Measurements from ENCODE around the gene TBXAS1. TPM values are rescaled to one million over a fixed set of nuclear protein-coding genes. Genes with fewer than 3 reads are reported as not detected.

TBXAS1 gene
- total and polyA plus RNA-seq, 11 donors = 2.0 to 32.0 (median 4.7) TPM

DNA sequence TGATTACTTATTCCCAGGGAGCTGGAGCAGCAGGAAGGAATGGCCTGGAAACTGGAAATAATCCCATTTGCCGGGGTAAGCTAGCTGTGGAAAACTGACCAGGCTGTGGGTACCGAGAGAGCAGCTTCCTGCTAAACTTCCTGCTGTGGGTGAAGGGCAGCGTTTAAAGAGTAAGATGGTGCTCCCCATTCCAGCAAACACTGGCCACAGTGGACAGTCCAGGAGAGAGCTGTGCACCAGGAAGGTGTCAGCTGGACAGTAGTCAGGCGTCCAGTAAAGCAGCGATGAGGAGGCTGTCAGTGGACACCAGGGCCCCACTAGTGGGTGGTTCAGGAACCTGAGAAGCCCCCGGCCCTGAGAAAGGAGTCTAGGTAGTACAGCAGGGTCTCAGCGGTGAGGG, 55.4 kb downstream of the TBXAS1 start:
- peaks cover 0 to 4% (median 0%) of the 10 kb centered on the region in 12 donors for H3K9me3 ChIP-seq
- no peak overlapping the region for H3K27ac ChIP-seq
- H3K4me1 ChIP-seq = peaks cover 0 to 28% (median 0%) of the 10 kb centered on the region in 12 donors
- no peak for TF ChIP-seq POLR2A (IDR thresholded peaks at IDR 0.05)
- TF ChIP-seq, protein P1, sequence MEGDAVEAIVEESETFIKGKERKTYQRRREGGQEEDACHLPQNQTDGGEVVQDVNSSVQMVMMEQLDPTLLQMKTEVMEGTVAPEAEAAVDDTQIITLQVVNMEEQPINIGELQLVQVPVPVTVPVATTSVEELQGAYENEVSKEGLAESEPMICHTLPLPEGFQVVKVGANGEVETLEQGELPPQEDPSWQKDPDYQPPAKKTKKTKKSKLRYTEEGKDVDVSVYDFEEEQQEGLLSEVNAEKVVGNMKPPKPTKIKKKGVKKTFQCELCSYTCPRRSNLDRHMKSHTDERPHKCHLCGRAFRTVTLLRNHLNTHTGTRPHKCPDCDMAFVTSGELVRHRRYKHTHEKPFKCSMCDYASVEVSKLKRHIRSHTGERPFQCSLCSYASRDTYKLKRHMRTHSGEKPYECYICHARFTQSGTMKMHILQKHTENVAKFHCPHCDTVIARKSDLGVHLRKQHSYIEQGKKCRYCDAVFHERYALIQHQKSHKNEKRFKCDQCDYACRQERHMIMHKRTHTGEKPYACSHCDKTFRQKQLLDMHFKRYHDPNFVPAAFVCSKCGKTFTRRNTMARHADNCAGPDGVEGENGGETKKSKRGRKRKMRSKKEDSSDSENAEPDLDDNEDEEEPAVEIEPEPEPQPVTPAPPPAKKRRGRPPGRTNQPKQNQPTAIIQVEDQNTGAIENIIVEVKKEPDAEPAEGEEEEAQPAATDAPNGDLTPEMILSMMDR (IDR thresholded peaks at IDR 0.05) = no peak
- WGBS, 4 donors = 74 to 86% (median 79%) methylated on average over 5 to 7 of the region's 7 CpGs
- intact Hi-C loops (cut with DNase I) = no loop called here
- H3K36me3 ChIP-seq = peaks cover 0 to 4% (median 0%) of the 10 kb centered on the region in 9 donors
- H3K27me3 ChIP-seq = no peaks in the 10 kb centered on the region
- H3K4me3 ChIP-seq = no peak overlapping the region
- DNase-seq (no peak), ATAC-seq (no peak)

DNA sequence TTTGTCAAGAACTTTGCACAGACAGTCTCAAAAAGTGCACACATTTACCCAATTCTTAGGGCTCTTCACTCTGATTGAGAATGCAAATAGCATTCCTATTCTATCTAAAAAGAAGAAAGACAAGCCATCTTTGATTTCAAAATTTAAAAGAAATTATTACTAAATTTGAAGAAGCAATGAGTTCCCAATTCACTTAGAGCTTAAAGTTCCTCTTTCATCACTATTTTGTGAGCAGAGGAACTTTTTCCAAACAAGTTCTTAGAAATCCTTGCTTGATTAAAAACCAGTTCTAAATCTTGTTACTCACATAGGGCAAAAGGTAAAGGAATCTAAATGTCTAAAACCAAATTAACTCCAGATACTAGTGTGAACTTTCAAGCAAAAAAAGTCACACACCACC, 56.4 kb downstream of the TBXAS1 start:
- intact Hi-C loops (cut with DNase I) = no loop called here
- Histone ChIP-seq H3K27me3 (no peaks in the 10 kb centered on the region), H3K4me3 (no peak overlapping the region), H3K36me3 (no peaks in the 10 kb centered on the region), H3K9me3 (peaks cover 0 to 10% (median 0%) of the 10 kb centered on the region in 12 donors), H3K27ac (no peak overlapping the region), H3K4me1 (peaks cover 0 to 28% (median 0%) of the 10 kb centered on the region in 12 donors)
- DNase-seq (no peak), ATAC-seq (no peak)
- no peak for TF ChIP-seq POLR2A (IDR thresholded peaks at IDR 0.05)
- TF ChIP-seq, protein P1 (IDR thresholded peaks at IDR 0.05) = no peak

DNA sequence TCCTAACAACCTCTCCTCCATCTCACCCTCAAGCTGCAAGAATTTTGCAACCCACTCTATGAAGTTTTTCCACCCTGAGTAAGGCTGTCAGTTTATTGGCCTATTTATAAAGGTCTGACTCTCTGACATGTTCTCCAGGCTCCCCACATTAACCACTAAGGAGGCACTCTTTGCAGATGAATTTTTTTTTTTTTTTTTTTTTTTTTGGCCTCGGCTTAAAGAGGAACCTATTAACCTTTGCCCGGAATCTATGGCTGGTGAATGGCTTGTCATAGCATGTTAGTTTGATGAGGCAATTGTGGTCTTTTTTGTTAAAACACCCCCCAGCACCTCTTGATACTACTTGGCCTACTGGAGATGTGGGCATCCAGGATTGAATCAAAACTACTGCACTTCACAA, 57.1 kb downstream of the TBXAS1 start:
- Histone ChIP-seq H3K4me1 (peaks cover 0 to 28% (median 0%) of the 10 kb centered on the region in 12 donors), H3K4me3 (no peak overlapping the region), H3K27ac (no peak overlapping the region), H3K9me3 (peaks cover 0 to 10% (median 0%) of the 10 kb centered on the region in 12 donors), H3K36me3 (no peaks in the 10 kb centered on the region), H3K27me3 (no peaks in the 10 kb centered on the region)
- no peak for ATAC-seq
- no peak for DNase-seq
- 78 to 92% (median 88%) methylated on average over 2 of the region's 2 CpGs for WGBS, 4 donors
- intact Hi-C loops (cut with DNase I) = no loop called here
- no peak for TF ChIP-seq POLR2A (IDR thresholded peaks at IDR 0.05)
- TF ChIP-seq, protein P1 (IDR thresholded peaks at IDR 0.05) = no peak

- peaks cover 0 to 28% (median 0%) of the 10 kb centered on the region in 12 donors for H3K4me1 ChIP-seq
- 80 to 96% (median 94%) methylated on average over 2 of the region's 2 CpGs for WGBS, 4 donors
Measured at GRCh38 chr7:139886899-139887298, 57.8 kb downstream of the TBXAS1 start.

More at GRCh38 chr7:139886899-139887298, 57.8 kb downstream of the TBXAS1 start:
- TF ChIP-seq, protein P1 (IDR thresholded peaks at IDR 0.05) = no peak
- TF ChIP-seq POLR2A (IDR thresholded peaks at IDR 0.05) = no peak
- Histone ChIP-seq H3K4me3 (no peak overlapping the region), H3K27ac (no peak overlapping the region), H3K36me3 (no peaks in the 10 kb centered on the region), H3K9me3 (peaks cover 0 to 10% (median 0%) of the 10 kb centered on the region in 12 donors), H3K27me3 (no peaks in the 10 kb centered on the region)
- DNase-seq (no peak), ATAC-seq (no peak)
- intact Hi-C loops (cut with DNase I) = no loop called here

All from heart left ventricle (tissue), 16 donors.